GM12878 (cell line): ENCODE results near the gene PRDM15. TPM values are rescaled to one million over a fixed set of nuclear protein-coding genes. Genes with fewer than 3 reads are reported as not detected.

Experiments
- ATAC-seq: fragments of 200-7000 bp; cut with Tn5 transposase; 3 replicates; pipeline ENCODE4 v1.9.1; 2020; ENCODE audit warnings: mild to moderate bottlenecking, moderate library complexity
- BruUV-seq: library from RNA; stranded (reverse); fragments of 400-500 nt; replicated peaks from 2 replicates; lab custom pipeline; 2021; lab: Mats Ljungman, UMichigan
- CTCF ChIA-PET: fragments of 300-600 bp; sonication (Branson Sonifier 250); formaldehyde crosslinking; extraction: SDS; loops from one replicate; lab custom pipeline; 2021; ENCODE audit warnings: inconsistent platforms; lab: Yijun Ruan, JAX
- POLR2A ChIA-PET: fragments of 350-600 bp; formaldehyde crosslinking; extraction: SDS; loops from one replicate; lab custom pipeline; 2021; ENCODE audit warnings: inconsistent platforms; lab: Charles Lee
- RAD21 ChIA-PET: fragments of 300-600 bp; sonication (Branson Sonifier 250); formaldehyde crosslinking; loops from one replicate; lab custom pipeline; 2023; ENCODE audit warnings: antibody characterized with exemption; ENCODE audit not compliant: unreplicated experiment; lab: Charles Lee
- SMC1A ChIA-PET: fragments of 300-600 bp; sonication (Branson Sonifier 250); formaldehyde crosslinking; loops from one replicate; lab custom pipeline; 2023; ENCODE audit not compliant: unreplicated experiment, uncharacterized antibody; lab: Charles Lee
- DNase-seq: peaks from one replicate; pipeline ENCODE4 v3.0.0-alpha.2; 2011; ENCODE audit warnings: low read depth, low spot score
- FAIRE-seq: peaks from 3 replicates; lab custom pipeline; 2011; peaks lifted over from hg19 to GRCh38; lab: Jason Lieb, UNC
- H2AFZ ChIP-seq: 2 replicates; pipeline ENCODE4 v1.6.0; 2011; ENCODE audit warnings: low read depth, low read length, control low read depth; ENCODE audit not compliant: control insufficient read depth
- H3K27ac ChIP-seq: 2 replicates; pipeline ENCODE4 v1.5.1; 2011; ENCODE audit warnings: control low read depth; ENCODE audit not compliant: control insufficient read depth, insufficient read depth
- H3K27me3 ChIP-seq, 2 experiments: replicated peaks in 1 of 2; 2 replicates each; pipeline versions ENCODE4 v1.6.0 to v1.6.1; 2011; ENCODE audit warnings: low read length in 1 of 2; ENCODE audit not compliant: control insufficient read depth in 2 of 2, insufficient read depth in 2 of 2
- H3K36me3 ChIP-seq, 2 experiments: 2 replicates each; pipeline ENCODE4 v1.5.1; 2011; ENCODE audit warnings: low read length in 1 of 2; ENCODE audit not compliant: control insufficient read depth in 2 of 2, insufficient read depth in 2 of 2
- H3K4me1 ChIP-seq: 2 replicates; pipeline ENCODE4 v1.6.1; 2011; ENCODE audit warnings: mild to moderate bottlenecking, low read length, moderate library complexity, mixed read lengths; ENCODE audit not compliant: control insufficient read depth, insufficient read depth
- H3K4me2 ChIP-seq: 2 replicates; pipeline ENCODE4 v1.6.0; 2011; ENCODE audit warnings: control low read depth; ENCODE audit not compliant: control insufficient read depth, insufficient read depth
- H3K4me3 ChIP-seq: fragments of 200-600 bp; sonication (generic); 2 replicates; pipeline ENCODE4 v1.5.1; 2016
- H3K79me2 ChIP-seq: 2 replicates; pipeline ENCODE4 v1.6.0; 2011; ENCODE audit warnings: low read length; ENCODE audit not compliant: control insufficient read depth, insufficient read depth
- H3K9ac ChIP-seq: 2 replicates; pipeline ENCODE4 v1.8.0; 2011; ENCODE audit warnings: low read length, control low read depth, mixed read lengths; ENCODE audit not compliant: control insufficient read depth, insufficient read depth
- H3K9me3 ChIP-seq: replicated peaks from 3 replicates; pipeline ENCODE4 v1.5.1; 2011; ENCODE audit warnings: mild to moderate bottlenecking, low read length; ENCODE audit not compliant: control insufficient read depth, insufficient read depth
- H4K20me1 ChIP-seq: 2 replicates; pipeline ENCODE4 v1.6.0; 2011; ENCODE audit not compliant: control insufficient read depth, insufficient read depth
- CEBPB ChIP-seq, 2 experiments: fragments of 150-350 bp in 1 of 2; IDR thresholded peaks; 2 replicates each; pipeline ENCODE4 v1.6.1; 2012 to 2014; ENCODE audit warnings: low read depth in 2 of 2, low read length in 2 of 2, borderline replicate concordance in 1 of 2, inconsistent platforms in 1 of 2
- CEBPZ ChIP-seq: fragments of 150-350 bp; IDR thresholded peaks from 2 replicates; pipeline ENCODE4 v1.6.1; 2016; ENCODE audit warnings: low read depth, low read length
- HDAC2 ChIP-seq: fragments of 200-600 bp; sonication (generic); IDR thresholded peaks from 2 replicates; pipeline ENCODE4 v1.6.1; 2017
- MYC ChIP-seq: IDR thresholded peaks from 2 replicates; pipeline ENCODE4 v1.6.1; 2011; ENCODE audit warnings: mild to moderate bottlenecking, low read length, moderate library complexity, inconsistent platforms; ENCODE audit not compliant: insufficient read depth, insufficient replicate concordance, insufficient read length, severe bottlenecking
- NKRF ChIP-seq: fragments of 450-650 bp; conservative IDR thresholded peaks from 2 replicates; pipeline ENCODE4 v1.6.1; 2017; ENCODE audit warnings: mild to moderate bottlenecking, moderate library complexity
- RBBP5 ChIP-seq: fragments of 200-600 bp; sonication (generic); conservative IDR thresholded peaks from 2 replicates; pipeline ENCODE4 v1.6.1; 2016
- USF2 ChIP-seq: IDR thresholded peaks from 2 replicates; pipeline ENCODE4 v1.6.1; 2011; ENCODE audit warnings: low read depth, low read length, improper control_type of control experiment, borderline replicate concordance
- WGBS: methylation state at CpG from one replicate; pipeline ENCODE4 v1.1.6; 2016; ENCODE audit warnings: low lambda C conversion rate; ENCODE audit not compliant: insufficient replicate concordance, insufficient coverage; ENCODE audit errors: missing lambda C conversion rate; 5-methylcytosine and 5-hydroxymethylcytosine counted together
- in situ Hi-C: fragments of 300-500 bp; cut with MboI; formaldehyde crosslinking; loops from 9 replicates; pipeline ENCODE4 v1.14.3; 2018; ENCODE audit warnings: mixed read lengths
- intact Hi-C: fragments of 100-400 bp; cut with micrococcal nuclease; formaldehyde crosslinking; loops from one replicate; pipeline ENCODE4 v1.14.2; 2022; ENCODE audit not compliant: unreplicated experiment
- polyA plus RNA-seq, 11 experiments: library from polyadenylated mRNA; depleted of rRNA in 4 of 11; unstranded in 6 of 11; stranded (reverse) in 5 of 11; fragments of >200 nt; fragmentation: Nextera tagmentation in 4 of 11; fragmentation: Illumina TruSeq in 1 of 11; extraction: Ambion mirVana in 4 of 11; extraction: Trizol in 1 of 11; gene quantifications; 1 replicate in 1 of 11; 2 replicates in 10 of 11; pipeline versions ENCODE4 v1.2.1 to v1.2.3, GENCODE V29; 2011 to 2016; ENCODE audit warnings: inconsistent platforms in 2 of 11, missing spikeins in 2 of 11, low read depth in 1 of 11
- total RNA-seq, 4 experiments: library from RNA; depleted of rRNA in 3 of 4; stranded (reverse); fragments of >200 nt in 3 of 4; fragmentation: Illumina TruSeq in 1 of 4; extraction: Trizol in 1 of 4; gene quantifications; 2 replicates each; pipeline versions ENCODE4 v1.2.1 to v1.2.3, GENCODE V29; 2013 to 2021
- TF ChIP-seq, protein P1 (sequence below): IDR thresholded peaks from 2 replicates; pipeline ENCODE4 v1.6.1; 2011; ENCODE audit warnings: borderline replicate concordance, low read depth, mild to moderate bottlenecking, moderate library complexity, mixed read lengths, low read length; ENCODE audit not compliant: insufficient read depth; ENCODE audit errors: extremely low read length

The PRDM15 gene
- total and polyA plus RNA-seq, 10 of the 15 experiments (the other 5 are each of a cell fraction or from before 2014, with no cell fraction given): 2.2 to 16.0 (median 8.6) TPM

DNA sequence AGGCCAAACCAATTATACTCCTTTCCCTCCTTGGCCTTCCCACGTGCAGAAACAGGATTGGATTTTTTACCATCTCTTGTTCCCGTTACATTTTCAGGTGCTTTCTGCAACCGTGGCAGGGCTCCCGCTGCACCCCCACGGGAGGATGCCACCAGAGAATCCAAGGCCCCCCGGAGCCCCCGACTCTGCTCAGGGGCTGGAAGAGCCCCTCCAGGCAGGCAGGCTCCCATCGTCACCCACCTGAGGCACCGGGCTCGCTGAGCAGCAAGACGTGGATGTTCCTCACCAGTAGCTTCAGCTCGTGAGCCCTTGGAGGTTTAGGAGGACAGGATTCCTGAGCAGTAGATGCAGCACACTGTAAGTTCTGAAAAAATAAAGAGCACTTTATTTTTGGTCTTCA is 35.2 kb upstream of the PRDM15 start (continued):
- TF ChIP-seq USF2 (no peak), HDAC2 (no peak), CEBPZ (no peak), MYC (no peak), RBBP5 (no peak)
- TF ChIP-seq, all 136 proteins: peak for 0

DNA sequence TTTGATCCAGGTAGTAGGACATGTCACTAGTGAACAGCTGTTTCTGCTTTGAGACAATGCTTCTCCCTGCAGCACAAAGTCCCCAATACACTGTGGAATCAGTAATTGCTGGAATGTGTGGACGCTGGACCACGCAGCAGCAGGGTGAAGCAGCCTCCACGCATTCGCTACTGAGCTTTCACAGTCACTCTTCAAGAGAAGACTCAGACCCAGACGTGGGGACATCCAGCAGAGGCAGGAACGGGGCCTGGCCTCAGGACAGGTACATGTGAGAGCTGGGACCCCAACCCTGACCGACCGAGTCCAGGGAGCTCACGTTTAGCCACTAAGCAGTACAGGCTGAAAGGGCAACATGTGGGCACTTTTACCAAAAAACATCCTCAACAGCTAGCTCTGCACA is 34.1 kb upstream of the PRDM15 start:
- FAIRE-seq: no peak
- no peak overlapping the region for H2AFZ ChIP-seq
- H3K4me3 ChIP-seq: no peak overlapping the region
- H4K20me1 ChIP-seq: no peaks in the 10 kb centered on the region
- ChIA-PET POLR2A (no interaction called here), RAD21 (no interaction called here), SMC1A (no interaction called here), CTCF (interaction anchor here (3.6 kb wide), 1 partner anchor 204 kb away, joined by 10 read pairs; no protein-coding TSS in a partner anchor)
- BruUV-seq: no TSS peak
- no peak overlapping the region for H3K27ac ChIP-seq
- 85% methylated on average over 9 of the region's 9 CpGs for WGBS
- no peaks in the 10 kb centered on the region for H3K4me1 ChIP-seq
- intact Hi-C loops: no loop called here
- in situ Hi-C loops: no loop called here
- no peaks in the 10 kb centered on the region for H3K79me2 ChIP-seq
- H3K27me3 ChIP-seq: no peaks in the 10 kb centered on the region
- ATAC-seq: no peak
- no peak for DNase-seq
- peaks cover 17 to 34% of the 10 kb centered on the region in 2 experiments for H3K36me3 ChIP-seq
- H3K4me2 ChIP-seq: no peak overlapping the region
- no peak overlapping the region for H3K9ac ChIP-seq
- H3K9me3 ChIP-seq: no peaks in the 10 kb centered on the region
- TF ChIP-seq NKRF (no peak), CEBPZ (no peak), CEBPB (IDR thresholded peaks at IDR 0.05; ENCODE audit: borderline replicate concordance in 1 of 2, low read depth in 2 of 2, low read length in 2 of 2) (no peak)
- TF ChIP-seq, protein P1, sequence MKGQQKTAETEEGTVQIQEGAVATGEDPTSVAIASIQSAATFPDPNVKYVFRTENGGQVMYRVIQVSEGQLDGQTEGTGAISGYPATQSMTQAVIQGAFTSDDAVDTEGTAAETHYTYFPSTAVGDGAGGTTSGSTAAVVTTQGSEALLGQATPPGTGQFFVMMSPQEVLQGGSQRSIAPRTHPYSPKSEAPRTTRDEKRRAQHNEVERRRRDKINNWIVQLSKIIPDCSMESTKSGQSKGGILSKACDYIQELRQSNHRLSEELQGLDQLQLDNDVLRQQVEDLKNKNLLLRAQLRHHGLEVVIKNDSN: no peak
